GM12872 (cell line): ENCODE data around the gene YTHDF2.

ENCODE experiments used
- TF ChIP-seq, protein P1 (sequence below): IDR thresholded peaks from 3 replicates; pipeline ENCODE4 v1.5.1; 2011; ENCODE audit warnings: low read depth, mild to moderate bottlenecking, low read length, moderate library complexity; ENCODE audit not compliant: insufficient read depth

YTHDF2 gene

DNA sequence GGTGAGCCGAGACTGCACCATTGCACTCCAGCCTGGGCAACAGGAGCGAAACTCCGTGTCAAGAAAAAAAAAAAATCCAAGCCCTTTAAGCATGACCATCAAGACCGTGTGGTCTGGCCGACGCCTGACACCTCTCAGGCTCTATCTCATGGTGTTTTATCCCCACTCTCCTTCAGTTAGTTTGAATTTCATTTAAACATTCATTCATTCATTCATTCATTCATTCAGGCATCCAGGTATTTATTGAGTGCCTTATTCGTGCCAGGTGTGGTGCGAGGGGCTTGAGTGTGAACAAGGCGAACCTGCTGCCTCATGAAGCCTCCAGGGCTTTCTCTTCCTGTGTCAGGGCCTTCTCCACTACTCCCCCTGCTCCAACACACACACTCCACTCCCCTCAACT lies 52.7 kb downstream of the YTHDF2 start:
- TF ChIP-seq, protein P1, sequence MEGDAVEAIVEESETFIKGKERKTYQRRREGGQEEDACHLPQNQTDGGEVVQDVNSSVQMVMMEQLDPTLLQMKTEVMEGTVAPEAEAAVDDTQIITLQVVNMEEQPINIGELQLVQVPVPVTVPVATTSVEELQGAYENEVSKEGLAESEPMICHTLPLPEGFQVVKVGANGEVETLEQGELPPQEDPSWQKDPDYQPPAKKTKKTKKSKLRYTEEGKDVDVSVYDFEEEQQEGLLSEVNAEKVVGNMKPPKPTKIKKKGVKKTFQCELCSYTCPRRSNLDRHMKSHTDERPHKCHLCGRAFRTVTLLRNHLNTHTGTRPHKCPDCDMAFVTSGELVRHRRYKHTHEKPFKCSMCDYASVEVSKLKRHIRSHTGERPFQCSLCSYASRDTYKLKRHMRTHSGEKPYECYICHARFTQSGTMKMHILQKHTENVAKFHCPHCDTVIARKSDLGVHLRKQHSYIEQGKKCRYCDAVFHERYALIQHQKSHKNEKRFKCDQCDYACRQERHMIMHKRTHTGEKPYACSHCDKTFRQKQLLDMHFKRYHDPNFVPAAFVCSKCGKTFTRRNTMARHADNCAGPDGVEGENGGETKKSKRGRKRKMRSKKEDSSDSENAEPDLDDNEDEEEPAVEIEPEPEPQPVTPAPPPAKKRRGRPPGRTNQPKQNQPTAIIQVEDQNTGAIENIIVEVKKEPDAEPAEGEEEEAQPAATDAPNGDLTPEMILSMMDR: no peak

DNA sequence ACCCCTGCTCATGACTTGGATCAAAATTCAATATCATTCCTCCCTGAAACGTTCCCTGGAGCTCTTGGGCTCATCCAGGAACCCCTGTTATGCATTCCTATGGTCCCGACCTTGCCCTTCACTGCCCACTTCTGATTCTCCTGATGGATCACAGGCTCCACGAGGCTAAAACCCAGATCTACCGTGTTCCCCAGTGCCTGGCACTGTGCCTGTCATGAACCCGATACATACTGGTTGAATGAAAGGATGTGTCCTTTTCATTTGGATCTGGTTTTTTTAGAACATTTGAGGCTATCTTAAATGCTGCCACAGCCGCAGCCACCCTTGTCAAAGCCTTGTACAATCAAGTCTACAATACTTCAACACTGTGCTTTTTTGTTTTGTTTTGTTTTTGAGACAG lies 53.1 kb downstream of the YTHDF2 start:
- TF ChIP-seq, protein P1: no peak

DNA sequence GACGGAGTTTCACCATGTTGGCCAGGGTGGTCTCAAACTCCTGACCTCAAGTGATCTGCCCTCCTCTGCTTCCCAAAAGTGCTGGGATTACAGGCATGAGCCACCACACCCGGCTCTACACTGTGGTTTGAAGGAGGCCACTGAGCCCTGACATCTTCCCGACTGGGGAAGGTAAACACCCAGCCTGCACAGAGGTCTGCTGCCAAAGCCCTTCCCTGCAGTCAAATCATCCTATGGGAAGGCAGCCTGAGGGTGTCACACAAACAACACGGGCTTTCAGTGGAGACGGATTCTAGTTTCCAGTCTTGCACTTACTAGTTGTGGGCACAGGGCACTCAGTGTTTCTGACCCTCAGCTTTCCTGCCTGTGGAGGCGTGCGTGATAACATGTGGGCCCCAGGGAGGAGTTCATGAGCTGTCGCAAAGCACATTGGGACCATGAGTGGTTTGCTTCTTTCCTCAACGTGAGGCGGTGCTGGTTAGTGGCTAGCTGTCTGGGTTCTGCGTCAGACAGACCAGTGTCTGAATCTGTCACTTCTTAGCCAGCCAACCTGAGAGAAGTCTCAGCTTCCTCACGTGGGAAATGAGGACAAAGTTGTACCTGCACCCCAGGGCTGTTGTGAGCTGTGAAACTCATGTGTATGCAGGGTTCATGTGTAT lies 53.8 kb downstream of the YTHDF2 start:
- TF ChIP-seq, protein P1: no peak

DNA sequence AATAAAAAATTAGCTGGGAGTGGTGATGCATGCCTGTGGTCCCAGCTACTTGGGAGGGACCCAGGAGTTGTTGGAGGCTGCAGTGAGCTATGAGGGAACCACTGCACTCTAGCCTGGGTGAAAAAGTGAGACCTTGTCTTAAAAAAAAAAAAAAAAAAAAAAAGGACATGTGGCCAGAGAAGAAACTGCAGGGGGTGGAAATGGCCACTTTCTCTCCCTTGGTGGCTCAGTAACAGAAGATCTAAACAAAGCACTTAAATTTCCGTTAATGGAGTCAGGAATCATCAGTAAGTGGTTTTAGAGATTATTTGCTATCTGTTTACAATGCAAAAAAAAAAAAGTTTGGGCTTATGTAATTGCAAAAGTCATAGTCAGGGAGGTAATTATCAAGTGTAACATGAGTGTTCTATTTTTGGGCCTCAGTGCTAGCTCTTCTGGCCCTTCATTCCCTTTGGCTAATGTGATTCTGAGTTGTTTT lies 55.9 kb downstream of the YTHDF2 start:
- TF ChIP-seq, protein P1: peak; percentile 32; the same call in 1 of the 3 replicates

DNA sequence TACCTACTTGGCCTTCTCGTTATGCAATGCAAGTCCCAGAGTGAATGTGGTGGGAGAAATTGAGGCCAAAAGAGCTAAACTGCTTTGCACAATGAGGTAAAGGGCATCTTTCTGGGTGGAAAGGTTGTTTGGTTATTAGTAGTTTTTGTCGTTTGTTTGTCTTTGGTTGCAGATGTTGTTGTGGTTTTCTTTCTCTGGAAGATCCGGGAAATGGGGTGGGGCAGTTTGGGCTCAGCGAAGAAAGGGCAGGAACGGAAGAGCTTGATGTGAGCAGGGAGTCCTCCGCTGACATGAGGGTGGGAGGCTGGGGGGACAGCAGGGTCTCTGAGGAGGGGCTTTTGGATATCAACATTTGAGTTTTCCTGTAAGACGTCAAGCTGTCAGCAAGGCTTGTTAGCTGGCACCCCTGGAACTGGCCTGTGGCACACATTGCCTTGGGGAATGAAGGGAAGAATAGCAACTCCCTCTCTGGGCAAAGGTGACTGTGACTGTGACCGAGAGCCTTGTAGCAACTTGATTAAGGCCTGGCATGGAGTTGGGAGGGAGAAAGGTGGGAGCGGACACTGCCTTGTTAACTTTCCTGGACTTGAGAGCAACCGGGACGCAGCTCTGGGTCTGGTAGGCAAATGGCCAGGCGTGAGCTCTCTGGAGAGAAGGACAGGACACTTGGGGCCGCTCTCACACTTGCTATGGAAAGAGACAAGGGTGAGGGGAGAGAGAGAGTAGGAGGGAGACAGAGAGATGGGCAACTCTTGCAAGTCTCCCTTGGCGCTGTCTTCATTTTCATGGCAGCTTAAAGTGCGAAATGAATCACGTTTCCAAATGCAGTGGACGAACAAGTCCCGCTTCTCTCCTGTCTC lies 59.8 kb downstream of the YTHDF2 start:
- TF ChIP-seq, protein P1: no peak

DNA sequence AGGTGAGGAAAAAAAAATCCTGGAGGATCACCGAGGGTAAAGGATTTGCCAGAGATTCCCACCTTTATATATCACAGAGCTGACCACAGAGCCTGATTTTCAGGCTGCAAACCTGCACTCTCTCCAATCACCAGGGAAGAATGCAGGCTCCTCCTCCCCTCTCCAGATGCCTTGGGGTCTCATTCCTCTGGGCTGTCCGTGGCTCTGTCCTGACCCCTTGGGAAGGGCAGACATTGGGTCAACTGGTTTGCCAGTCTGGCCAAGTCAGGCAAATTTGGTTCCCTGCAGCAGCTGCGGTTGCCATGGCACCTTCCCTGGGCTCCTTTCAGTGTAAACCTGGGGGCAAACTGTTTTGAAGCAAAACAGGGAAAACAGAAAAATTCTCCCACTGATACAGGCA lies 63.6 kb downstream of the YTHDF2 start:
- TF ChIP-seq, protein P1: no peak

DNA sequence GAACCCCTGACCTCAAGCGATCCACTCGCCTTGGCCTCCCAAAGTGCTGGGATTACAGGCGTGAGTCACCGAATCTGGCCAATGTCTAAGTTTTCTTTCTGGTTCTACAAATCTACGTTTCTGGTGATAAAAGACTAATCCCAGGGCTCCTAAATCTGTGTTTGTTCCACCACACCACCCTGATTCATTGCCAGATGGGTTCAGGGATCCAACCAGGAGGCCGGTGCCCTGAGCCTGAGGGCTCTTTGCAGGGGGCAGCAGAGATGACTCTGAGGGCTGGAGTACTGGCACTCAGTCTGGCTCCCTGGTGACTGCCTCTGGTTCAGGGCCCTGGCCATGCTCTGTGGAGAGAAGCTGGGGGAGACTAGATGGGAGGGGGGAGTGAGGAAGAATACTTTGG lies 64.7 kb downstream of the YTHDF2 start:
- TF ChIP-seq, protein P1: no peak
